Adrenal gland (tissue), 12 donors: ENCODE data around the gene CDH4. TPM values are rescaled to one million over a fixed set of nuclear protein-coding genes. Genes with fewer than 3 reads are reported as not detected.

Experiments
- DNase-seq, 7 donors: peaks; one replicate each; pipeline ENCODE4 v3.0.0-alpha.2; 2019 to 2020
- H3K27ac ChIP-seq, 5 donors: fragments of 200-600 bp; sonication (generic) in 4 of 5; 1 replicate in 3 of 5; 2 replicates in 2 of 5; pipeline versions ENCODE4 v1.5.1 to v1.8.0; 2016 to 2020; ENCODE audit warnings: mild to moderate bottlenecking in 1 of 5
- H3K27me3 ChIP-seq: fragments of 200-600 bp; 2 replicates; pipeline ENCODE4 v1.8.0; 2021
- H3K36me3 ChIP-seq, 2 donors: fragments of 200-600 bp; replicated peaks in 1 of 2; 1 replicate in 1 of 2; 2 replicates in 1 of 2; pipeline versions ENCODE4 v1.5.1 to v1.8.0; 2018 to 2022
- H3K4me1 ChIP-seq, 2 donors: fragments of 200-600 bp; replicated peaks in 1 of 2; 1 replicate in 1 of 2; 2 replicates in 1 of 2; pipeline versions ENCODE4 v1.5.1 to v1.8.0; 2018 to 2021
- H3K4me3 ChIP-seq, 4 donors: fragments of 200-600 bp; sonication (generic) in 3 of 4; one replicate each; pipeline ENCODE4 v1.5.1; 2016 to 2018
- H3K9me3 ChIP-seq, 3 donors: fragments of 200-600 bp; sonication (generic) in 1 of 3; replicated peaks in 1 of 3; 1 replicate in 2 of 3; 2 replicates in 1 of 3; pipeline versions ENCODE4 v1.5.1 to v1.8.0; 2016 to 2021
- POLR2A ChIP-seq, 2 donors: fragments of 450-650 bp; IDR thresholded peaks; one replicate each; pipeline ENCODE4 v1.6.1; 2017; ENCODE audit warnings: antibody characterized with exemption in 2 of 2, mild to moderate bottlenecking in 2 of 2, moderate library complexity in 1 of 2
- WGBS, 4 donors: extraction: QIAGEN DNeasy Blood & Tissue Kit in 2 of 4; methylation state at CpG; one replicate each; pipeline versions ENCODE4 v1.1.5 to v1.1.7; 2013 to 2017; 5-methylcytosine and 5-hydroxymethylcytosine counted together
- intact Hi-C, 2 donors: fragments of 100-400 bp; cut with DNase I; formaldehyde crosslinking; loops; one replicate each; pipeline versions ENCODE4 v1.14.1 to v1.15.0; 2022 to 2023
- polyA plus RNA-seq, 3 donors: library from polyadenylated mRNA; stranded (reverse); fragments of 200-250 nt in 2 of 3; fragments of 350-450 nt in 1 of 3; fragmentation: Illumina TruSeq in 1 of 3; extraction: RNeasy Lipid Tissue Mini Kit (QIAGEN cat#74804) in 1 of 3; gene quantifications; one replicate each; pipeline ENCODE4 v1.2.3, GENCODE V29; 2013 to 2014
- total RNA-seq, 9 donors: library from RNA; depleted of rRNA in 4 of 9; stranded (reverse); fragments of >200 nt in 4 of 9; fragments of 120-200 nt in 1 of 9; fragmentation: NEBNext Ultra II Directional in 1 of 9; extraction: Animal tissue kit (Norgen Biotek cat#: 25700) in 1 of 9; gene quantifications; one replicate each; pipeline versions ENCODE4 v1.1.0 to v1.2.4, GENCODE V29; 2013 to 2023
- TF ChIP-seq, protein P1 (sequence below), 6 experiments: fragments of 450-650 bp in 4 of 6; fragments of 200-600 bp in 2 of 6; sonication (generic) in 1 of 6; IDR thresholded peaks; 1 replicate in 5 of 6; 2 replicates in 1 of 6; pipeline versions ENCODE4 v1.5.1 to v1.8.0; 2016 to 2021; ENCODE audit warnings: antibody characterized with exemption in 6 of 6, mild to moderate bottlenecking in 2 of 6, moderate library complexity in 1 of 6
- donor health status: healthy with polysubstance abuse.
- donor health status: Bipolar disorder and iron deficiency.
- donor health status: DM: yes; HTN: yes; CAD: no.
- donor health status: DM: no; HTN: no; CAD: no.
- donor health status: DM: no; HTN: no; CAD: no.
- donor health status: DM: yes; HTN: yes; CAD: no.

Gene CDH4
- total and polyA plus RNA-seq, 12 donors = 0.08 to 0.53 (median 0.20) TPM; not detected in 3

DNA sequence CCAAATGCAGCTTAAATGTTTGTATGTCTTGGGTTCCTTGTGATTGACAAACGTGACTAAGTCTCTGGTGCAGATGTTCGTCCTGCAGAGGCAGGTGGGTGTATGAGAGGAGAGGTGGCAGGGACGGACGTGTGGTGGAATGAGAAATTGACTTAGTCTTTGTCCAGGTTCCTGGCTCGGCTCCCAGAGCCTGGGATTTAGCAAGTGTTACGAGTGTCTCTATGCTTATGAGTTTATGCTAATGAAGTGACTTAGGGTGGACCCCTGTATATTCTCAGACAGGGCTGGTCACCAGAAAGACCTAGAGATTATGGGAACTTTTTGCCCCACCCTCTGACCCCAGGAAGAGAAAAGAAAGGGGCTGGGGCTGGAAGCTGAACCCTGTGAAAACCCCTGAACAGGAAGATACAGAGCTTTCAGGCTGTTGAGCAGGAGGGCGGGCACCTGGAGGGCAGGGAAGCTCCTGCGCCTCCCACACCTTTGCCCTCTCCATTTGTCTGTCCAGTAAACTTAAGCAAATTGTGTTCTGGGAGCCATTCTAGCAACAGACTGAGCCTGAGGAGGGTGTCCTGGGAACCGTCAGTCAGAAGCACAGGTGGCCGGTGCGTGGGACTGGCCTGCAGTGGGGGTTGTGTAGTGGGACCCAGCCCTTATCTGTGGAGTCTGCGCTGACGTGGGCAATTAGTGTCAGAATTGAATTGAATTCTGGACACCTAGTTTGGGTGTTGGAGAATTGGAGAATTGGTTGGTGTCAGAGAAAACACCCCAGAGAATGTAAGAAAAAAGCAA, 362.1 kb downstream of the CDH4 start:
- TF ChIP-seq POLR2A (IDR thresholded peaks at IDR 0.05) = no peak
- TF ChIP-seq, protein P1, sequence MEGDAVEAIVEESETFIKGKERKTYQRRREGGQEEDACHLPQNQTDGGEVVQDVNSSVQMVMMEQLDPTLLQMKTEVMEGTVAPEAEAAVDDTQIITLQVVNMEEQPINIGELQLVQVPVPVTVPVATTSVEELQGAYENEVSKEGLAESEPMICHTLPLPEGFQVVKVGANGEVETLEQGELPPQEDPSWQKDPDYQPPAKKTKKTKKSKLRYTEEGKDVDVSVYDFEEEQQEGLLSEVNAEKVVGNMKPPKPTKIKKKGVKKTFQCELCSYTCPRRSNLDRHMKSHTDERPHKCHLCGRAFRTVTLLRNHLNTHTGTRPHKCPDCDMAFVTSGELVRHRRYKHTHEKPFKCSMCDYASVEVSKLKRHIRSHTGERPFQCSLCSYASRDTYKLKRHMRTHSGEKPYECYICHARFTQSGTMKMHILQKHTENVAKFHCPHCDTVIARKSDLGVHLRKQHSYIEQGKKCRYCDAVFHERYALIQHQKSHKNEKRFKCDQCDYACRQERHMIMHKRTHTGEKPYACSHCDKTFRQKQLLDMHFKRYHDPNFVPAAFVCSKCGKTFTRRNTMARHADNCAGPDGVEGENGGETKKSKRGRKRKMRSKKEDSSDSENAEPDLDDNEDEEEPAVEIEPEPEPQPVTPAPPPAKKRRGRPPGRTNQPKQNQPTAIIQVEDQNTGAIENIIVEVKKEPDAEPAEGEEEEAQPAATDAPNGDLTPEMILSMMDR (IDR thresholded peaks at IDR 0.05) = no peak
- WGBS, 4 donors = 63 to 72% (median 66%) methylated on average over 11 to 13 of the region's 13 CpGs
- Histone ChIP-seq H3K9me3 (no peaks in the 10 kb centered on the region), H3K27ac (no peak overlapping the region), H3K4me1 (no peaks in the 10 kb centered on the region), H3K27me3 (no peaks in the 10 kb centered on the region), H3K4me3 (no peak overlapping the region), H3K36me3 (no peaks in the 10 kb centered on the region)
- intact Hi-C loops = no loop called here
- DNase-seq = no peak

DNA sequence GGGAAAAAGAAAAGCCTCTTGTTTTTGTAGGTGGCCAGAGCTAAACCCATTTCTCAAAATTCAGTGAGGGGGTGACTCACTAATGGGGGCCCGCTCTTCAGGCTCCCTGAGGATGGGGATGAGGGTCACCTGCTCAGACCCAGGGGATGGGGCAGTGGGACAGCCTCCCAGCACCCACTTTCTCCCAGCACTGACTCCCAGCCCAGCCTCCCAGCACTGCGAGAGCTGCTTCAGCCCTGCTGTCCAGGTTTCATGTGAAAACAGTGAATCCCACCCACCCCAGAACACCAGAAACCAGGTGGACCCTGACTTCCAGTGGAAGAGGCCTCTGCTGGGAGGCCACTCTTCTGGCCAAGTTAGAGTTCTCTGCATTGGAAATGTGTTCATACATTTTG, 362.6 kb downstream of the CDH4 start:
- H3K36me3 ChIP-seq = no peaks in the 10 kb centered on the region
- no peaks in the 10 kb centered on the region for H3K27me3 ChIP-seq
- no peaks in the 10 kb centered on the region for H3K9me3 ChIP-seq
- 76 to 86% (median 77%) methylated on average over 2 of the region's 2 CpGs for WGBS, 4 donors
- DNase-seq = no peak
- no peak overlapping the region for H3K4me3 ChIP-seq
- no peak for TF ChIP-seq POLR2A (IDR thresholded peaks at IDR 0.05)
- TF ChIP-seq, protein P1 (IDR thresholded peaks at IDR 0.05) = no peak
- no peak overlapping the region for H3K27ac ChIP-seq
- H3K4me1 ChIP-seq = no peaks in the 10 kb centered on the region
- intact Hi-C loops = no loop called here

DNA sequence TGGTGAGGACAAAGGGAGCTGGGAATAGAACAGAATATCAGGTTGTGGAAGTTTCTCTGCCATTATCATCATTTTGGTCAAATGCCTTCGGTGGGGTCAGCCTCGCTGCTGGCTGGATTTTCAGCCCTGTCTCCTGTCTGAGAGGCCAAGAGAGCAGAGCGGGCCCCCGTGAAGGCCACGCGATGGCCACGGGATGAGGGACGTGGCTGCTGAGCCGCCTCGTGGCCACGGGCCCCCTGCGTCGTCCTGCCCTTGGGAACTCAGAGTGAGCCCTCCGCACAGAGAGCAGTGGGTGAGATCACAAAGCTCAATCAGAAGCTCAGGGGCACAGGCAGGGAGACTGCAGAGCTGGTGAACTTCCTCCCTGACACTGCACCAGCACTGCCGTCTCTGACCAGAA, 363.7 kb downstream of the CDH4 start:
- DNase-seq = no peak
- TF ChIP-seq, protein P1 (IDR thresholded peaks at IDR 0.05) = no peak
- no peak for TF ChIP-seq POLR2A (IDR thresholded peaks at IDR 0.05)
- Histone ChIP-seq H3K36me3 (no peaks in the 10 kb centered on the region), H3K27me3 (no peaks in the 10 kb centered on the region), H3K27ac (no peak overlapping the region), H3K9me3 (no peaks in the 10 kb centered on the region), H3K4me3 (no peak overlapping the region), H3K4me1 (no peaks in the 10 kb centered on the region)
- 74 to 92% (median 82%) methylated on average over 3 to 15 of the region's 15 CpGs for WGBS, 4 donors
- intact Hi-C loops = no loop called here

DNA sequence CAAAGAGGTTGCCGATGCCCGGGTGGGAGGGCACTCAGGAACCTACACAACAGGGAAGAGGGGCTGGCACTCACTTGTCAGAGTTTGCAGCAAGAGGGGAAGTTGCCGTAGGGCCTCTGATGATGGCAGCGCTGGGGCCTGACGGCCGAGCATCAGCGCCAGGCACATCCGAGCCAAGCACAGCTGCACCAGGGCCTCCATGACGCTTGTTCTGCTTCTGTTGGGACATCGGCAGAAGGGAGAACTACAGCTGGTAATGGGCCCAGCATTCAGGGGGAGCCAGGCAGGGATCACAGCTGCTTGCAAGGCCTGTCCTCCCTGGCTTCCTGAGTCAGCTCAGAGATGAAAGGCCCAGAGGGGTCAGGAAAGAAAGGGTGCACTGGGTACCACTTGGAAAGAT, 367.7 kb downstream of the CDH4 start:
- WGBS, 4 donors = 82 to 92% (median 86%) methylated on average over 8 to 10 of the region's 10 CpGs
- Histone ChIP-seq H3K27ac (no peak overlapping the region), H3K27me3 (no peaks in the 10 kb centered on the region), H3K4me1 (no peaks in the 10 kb centered on the region), H3K4me3 (no peak overlapping the region), H3K36me3 (no peaks in the 10 kb centered on the region), H3K9me3 (no peaks in the 10 kb centered on the region)
- TF ChIP-seq, protein P1 (IDR thresholded peaks at IDR 0.05) = no peak
- intact Hi-C loops = no loop called here
- DNase-seq = no peak
